NT2/D1 (cell line): Measurements from ENCODE around the gene WT1.

Experiments
- SUZ12 ChIP-seq: IDR thresholded peaks from 2 replicates; pipeline ENCODE4 v1.6.1; 2011; ENCODE audit not compliant: insufficient read length, insufficient read depth; ENCODE audit errors: extremely low read depth
- YY1 ChIP-seq: IDR thresholded peaks from 2 replicates; pipeline ENCODE4 v1.6.1; 2011; ENCODE audit not compliant: insufficient read length, insufficient read depth
- ZNF274 ChIP-seq: IDR thresholded peaks from 2 replicates; pipeline ENCODE4 v1.6.1; 2011; ENCODE audit warnings: mild to moderate bottlenecking, low read depth, low read length

DNA sequence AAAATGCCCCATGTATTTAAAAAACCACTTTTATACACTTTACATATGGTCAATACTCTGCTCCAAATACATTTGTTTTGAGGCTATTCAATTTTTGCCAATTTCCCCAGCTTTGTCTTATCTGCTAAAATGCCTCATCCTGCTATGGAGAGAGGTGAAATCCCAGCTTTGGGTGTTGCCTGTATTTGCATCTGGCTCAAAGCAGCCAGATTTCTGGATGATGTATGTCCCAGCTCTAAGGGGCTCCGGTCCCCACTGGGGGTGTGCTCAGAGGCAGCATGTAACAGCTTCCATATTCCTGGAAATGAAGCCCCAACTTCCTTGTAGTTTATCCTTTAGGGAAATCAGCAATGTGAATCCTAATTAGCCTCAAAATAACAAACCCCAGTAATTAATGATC is 59.5 kb downstream of the WT1 start:
- TF ChIP-seq YY1: no peak
- TF ChIP-seq ZNF274: no peak
- no peak for TF ChIP-seq SUZ12
